KBM-7 (cell line): ENCODE measurements around the gene SHB.
"Not testable (repeated sequence)": the region's sequence is repeated elsewhere in the genome, so short reads cannot be mapped to it uniquely, and the experiment has no call there.

ENCODE experiments used
- DNase-seq: peaks from one replicate; pipeline ENCODE4 v3.0.0-alpha.2; 2015
- in situ Hi-C: fragments of 300-500 bp; cut with MboI; formaldehyde crosslinking; loops from 2 replicates; pipeline ENCODE4 v1.14.3; 2020; ENCODE audit warnings: low sequenced_read_pairs, low pct_unique_long_range_greater_than_20kb, mixed read lengths

The SHB gene

DNA sequence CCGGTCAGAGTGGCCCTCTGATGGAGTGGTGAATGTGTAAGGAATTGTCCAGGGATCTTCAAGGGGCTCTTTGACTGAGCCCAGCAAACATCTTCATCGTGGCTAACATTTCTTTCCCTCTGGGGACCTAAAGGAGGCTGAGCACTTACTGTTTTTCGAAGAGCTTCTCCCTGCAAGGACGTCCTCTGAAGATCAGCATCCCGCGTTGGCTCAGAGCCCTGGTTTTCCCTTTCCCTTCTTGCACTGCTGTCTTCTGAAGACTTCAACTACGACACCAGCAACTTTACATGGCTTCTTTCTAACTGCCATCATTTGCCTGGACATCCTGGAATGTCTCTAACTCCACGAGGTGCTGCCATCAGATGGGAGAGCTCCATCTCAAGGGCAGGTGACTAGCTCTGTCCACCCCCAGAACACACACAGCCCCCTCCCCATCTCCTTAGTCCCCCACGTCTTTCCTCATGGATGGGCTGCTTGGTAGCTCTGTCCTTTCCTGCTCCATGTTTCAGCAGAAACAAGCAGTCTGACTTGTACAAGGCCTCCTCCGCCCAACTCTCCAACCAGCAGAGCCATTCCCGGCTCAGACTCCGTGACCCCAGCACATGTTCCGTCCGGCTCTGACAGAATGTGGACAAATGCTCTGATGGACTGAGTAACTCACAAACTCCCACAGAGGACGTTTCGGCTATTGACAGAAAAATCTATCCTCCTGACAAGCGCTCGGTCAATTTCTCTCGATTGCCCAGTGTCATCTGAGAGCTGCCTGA lies 17.1 kb downstream of the SHB start:
- in situ Hi-C loops: no loop called here
- no peak for DNase-seq

- in situ Hi-C loops: no loop called here
- no peak for DNase-seq
These were observed 20.6 kb downstream of the SHB start for GRCh38 chr9:38048316-38048969.

DNA sequence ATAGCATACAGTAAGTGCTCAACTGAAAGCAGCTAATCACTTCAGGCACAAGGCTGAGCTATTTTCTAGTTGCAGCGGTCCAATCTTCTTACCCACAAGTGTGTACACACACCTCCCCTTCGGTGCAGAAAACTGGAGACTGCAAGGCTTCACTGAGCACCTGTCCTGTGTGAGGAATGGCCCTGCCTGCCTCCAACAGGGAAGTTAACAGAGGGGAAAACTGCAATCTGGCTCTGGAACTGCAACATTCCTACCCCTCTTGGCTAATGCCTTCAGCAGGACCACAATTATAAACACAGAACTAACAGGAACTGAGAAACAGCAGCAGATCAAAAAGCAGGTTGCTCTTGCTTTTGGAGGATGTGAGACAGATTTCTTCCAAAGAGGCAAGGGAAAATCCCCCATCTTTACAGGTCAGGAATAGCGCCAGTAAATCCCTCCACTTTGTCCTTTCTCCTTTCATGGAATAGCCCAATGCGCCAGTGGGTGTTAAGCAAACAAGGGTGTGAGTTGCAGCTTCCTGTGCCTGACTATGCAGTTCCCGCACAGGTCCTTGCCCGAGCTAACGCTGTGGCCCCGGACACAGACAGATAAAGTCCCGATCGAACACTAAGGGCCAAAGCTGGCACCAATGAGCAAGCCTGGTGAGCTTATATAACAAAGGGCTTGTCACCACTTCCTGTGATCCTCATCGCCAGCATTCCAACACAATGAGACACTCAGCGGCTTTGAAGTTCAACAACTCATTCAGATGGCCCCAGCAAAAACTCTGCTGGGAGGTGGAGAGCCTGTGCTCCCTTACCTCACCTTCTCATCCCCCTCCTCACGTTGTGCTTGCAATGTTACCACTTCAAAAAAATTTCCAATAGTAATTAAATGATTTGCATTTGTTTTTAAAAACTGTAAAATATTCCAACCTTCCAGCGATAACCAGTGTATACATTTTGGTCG lies 21.5 kb downstream of the SHB start:
- no peak for DNase-seq

DNA sequence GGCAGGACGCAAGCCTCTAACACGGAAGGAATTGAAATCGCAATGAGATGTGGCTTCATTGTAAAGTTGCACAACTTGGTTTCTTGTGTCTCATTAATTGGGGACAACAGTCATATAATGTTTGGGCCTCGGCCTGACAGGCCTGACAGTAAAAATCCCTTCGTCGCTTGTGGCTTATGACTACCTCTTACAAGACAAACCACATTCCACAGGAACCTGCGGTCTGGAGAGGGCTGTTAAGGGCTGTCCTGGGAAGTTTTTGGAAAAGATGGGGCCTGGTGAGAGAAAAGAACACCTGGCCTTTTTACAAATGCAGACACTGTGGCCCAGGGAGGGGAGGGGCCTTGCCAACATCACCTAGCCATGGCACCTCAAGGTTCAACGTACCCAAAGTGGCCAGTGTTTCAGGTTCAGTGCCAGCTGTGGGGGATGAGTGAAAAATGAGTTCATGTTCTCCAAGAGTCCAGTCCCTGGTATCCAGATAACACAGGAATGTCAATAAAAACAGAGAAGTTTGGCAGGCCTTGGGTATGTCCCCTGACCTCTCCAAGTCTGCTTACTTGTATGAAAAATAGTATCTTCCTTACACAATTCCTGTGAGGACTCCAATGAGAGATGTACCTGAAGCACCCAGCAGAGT lies 22.2 kb downstream of the SHB start:
- no peak for DNase-seq
- in situ Hi-C loops: no loop called here

More for the DNA sequence above, 21.5 kb downstream of the SHB start:
- in situ Hi-C loops: no loop called here

DNA sequence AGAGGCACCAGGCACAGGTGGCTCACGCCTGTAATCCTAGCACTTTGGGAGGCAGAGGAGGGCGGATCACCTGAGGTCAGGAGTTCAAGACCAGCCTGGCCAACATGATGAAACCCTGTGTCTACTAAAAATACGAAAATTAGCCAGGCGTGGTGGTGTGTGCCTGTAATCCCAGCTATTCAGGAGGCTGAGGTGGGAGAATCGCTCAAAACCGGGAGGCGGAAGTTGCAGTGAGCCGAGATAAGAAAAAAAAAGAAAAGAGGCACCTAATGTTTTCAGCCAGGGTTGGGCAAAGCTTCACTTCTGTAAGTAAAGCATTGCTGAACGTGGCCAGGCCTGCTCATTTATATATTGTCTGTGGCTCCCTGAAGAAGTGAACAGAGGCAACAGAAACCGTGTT lies 23.1 kb downstream of the SHB start:
- in situ Hi-C loops: not testable (repeated sequence)

DNA sequence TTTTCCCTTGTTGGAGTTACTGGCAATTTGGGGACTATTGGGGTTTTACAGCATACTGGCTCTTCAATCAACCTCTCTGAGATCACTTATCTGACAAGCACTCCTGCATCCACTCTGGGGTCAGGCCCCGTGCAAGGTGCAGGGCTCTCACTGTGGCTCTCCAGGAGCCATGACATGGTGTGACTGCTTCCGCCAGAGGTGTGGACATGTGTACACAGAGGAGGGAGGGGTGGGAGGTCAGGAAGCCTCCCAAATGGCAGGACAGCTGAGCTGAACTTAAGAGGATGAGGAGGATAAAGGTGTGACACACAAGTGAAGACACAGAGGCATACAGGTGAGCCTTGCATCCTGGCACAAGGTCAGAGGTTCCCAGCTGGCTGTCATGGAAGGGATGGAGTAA lies 24.3 kb downstream of the SHB start:
- in situ Hi-C loops: no loop called here
- no peak for DNase-seq

More for the DNA sequence above, 23.1 kb downstream of the SHB start:
- DNase-seq: not testable (repeated sequence)

DNA sequence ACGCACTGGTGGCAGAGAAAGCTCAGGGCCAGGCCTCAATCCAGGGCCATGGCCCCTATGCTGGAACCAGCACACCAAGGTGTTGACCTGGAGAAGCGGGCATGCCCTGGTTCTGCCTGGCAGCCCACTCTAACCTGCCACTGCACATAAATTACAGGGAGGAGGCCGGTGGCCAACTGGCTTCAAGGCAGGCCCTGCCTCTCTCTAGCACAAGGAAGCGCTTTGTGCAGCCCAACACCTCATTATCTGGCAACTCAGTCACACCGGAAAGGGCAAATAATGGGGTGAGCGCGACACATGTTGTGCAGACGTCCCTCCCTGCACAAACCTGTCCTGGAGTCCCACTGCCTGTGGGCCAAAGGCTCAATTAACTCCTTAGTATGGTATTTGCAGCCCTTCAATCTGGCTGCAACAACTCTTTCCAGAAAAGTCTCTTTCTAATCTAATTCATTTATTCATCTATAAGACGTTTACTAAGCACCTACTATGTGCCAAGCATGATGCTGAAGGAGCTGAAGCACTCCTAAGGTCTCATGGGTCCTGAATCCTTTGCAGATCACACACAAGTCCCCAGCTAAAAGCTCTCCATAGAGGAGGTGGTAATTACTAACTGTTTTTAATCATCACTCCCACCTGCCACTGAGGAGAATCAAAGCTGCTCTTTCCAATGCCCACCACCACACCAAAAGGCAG lies 24.9 kb downstream of the SHB start:
- in situ Hi-C loops: no loop called here

DNA sequence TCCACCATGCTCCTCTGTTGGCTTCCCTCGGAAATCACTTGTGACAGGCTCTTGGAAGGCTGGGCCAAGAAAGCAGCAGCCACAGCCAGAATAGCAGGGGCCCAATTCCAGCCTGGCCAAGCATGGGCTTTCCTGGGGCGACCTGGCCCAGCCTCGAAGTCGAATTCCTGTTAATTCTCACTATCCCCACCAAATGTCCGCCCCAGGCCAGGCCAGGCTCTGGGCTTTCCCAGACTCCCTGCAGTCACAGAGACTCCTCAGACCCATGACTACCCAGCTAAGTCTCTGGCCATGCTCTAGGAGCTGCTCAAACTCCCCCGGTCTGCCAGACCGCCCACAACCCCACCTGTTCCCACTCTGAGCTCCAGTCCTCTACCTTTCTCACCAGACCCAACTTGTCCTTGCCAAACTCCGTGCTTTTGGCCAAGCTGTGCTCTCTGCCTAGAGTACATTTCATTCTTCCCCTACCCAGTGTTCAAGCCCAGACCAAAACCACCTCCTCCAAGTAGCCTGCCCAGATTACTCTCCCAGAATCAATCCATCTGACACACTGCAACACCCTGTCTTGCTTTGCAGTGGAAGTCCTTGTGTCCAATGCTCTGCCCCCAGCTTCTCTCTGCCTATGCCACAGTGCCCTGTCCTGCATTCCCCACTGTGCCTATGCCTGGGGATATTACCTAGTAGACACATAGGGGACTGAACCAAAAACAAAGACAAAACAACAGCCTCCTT lies 26.2 kb downstream of the SHB start:
- in situ Hi-C loops: no loop called here

More for the DNA sequence above, 24.9 kb downstream of the SHB start:
- no peak for DNase-seq

DNA sequence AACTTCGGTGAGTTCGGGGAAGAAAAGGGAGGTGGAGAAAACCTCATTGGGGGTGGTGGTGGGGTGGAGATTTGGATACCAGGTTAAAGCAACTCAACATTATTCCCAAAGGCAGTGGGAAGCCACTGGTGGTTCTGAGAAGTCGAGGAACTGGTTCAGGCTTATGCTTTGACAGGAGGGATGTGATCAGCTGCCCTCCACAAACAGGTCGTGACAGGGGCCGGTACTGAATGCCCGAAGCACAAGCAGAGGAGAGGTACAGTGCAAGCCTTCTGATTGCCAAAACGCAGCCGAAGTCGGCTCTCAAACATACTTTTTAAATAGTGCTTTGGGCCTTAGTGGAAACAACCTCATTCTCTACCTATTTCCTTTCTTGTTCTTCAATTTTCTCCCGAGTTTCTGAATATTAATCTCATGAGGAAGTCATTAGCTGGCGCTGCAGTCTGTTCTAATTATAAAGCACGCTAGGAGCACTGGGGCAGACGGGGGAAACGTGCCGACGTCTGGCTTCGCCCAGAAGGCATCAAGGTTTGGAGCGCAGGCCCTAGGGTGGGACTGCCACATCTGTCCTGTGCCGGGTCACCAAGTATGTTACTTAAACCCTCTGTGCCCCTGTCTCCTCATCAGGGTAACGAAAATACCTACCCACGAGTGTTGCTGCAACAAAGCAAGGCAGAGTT lies 27.3 kb downstream of the SHB start:
- in situ Hi-C loops: no loop called here
- no peak for DNase-seq

More for the DNA sequence above, 26.2 kb downstream of the SHB start:
- DNase-seq: no peak

DNA sequence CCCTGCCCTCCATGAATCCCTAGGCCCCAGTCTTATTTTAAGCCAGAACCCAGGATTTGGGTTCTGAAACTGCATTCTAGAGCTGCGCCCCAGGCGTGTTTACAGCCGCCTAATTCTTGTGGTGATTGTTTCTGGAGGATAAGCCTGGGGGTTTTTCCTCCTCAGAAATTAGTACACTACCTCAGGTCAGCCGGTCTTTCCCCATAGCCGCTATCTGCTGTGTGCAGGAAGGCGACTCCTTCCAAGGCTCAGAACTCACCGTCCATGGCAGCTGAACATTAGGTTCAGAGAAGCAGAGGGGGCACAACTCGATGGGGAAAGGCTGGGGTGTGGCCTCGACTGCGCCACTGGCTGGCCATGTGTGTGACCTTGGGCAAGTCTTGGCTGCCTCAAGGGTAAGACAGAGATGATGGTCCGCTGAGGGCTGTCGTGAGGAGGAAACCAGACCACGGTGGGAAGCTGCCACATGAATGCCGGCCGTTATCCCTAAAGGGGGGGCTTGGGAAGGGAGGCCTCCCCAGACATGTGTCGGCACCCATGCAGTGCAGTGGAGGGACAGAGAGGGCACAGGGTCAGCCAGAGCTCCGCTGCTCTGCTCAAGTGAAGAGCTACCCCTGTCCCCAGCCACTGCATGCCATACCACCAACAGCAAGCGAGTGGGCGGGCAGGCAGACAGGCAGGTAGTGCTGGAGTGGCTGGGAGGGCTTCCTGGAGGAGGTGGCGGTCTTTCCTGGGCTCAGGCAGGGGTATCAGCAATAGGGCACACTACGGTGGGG lies 28.9 kb downstream of the SHB start:
- in situ Hi-C loops: no loop called here
- DNase-seq: no peak

GRCh38 chr9:38039090-38039906 lies 29.7 kb downstream of the SHB start:
- DNase-seq: no peak
- in situ Hi-C loops: no loop called here

GRCh38 chr9:38038307-38039089 lies 30.5 kb downstream of the SHB start:
- in situ Hi-C loops: no loop called here
- peak; percentile 67 for DNase-seq

GRCh38 chr9:38037981-38038306 lies 31.1 kb downstream of the SHB start:
- DNase-seq: no peak
- in situ Hi-C loops: no loop called here

GRCh38 chr9:38036359-38037084 lies 32.5 kb downstream of the SHB start:
- DNase-seq: no peak
- in situ Hi-C loops: no loop called here

- in situ Hi-C loops: no loop called here
- DNase-seq: no peak
These were observed 33.2 kb downstream of the SHB start for GRCh38 chr9:38035873-38036272.
